Left ventricle myocardium inferior (tissue), 1 donor: ENCODE data around the gene BMP7. TPM values are rescaled to one million over a fixed set of nuclear protein-coding genes. Genes with fewer than 3 reads are reported as not detected.
A peak's percentile ranks its signal among the peaks of the same experiment; 100 is the strongest.

Source experiments
- DNase-seq: peaks from one replicate; pipeline ENCODE4 v3.0.0-alpha.2; 2020
- H3K27ac ChIP-seq: fragments of 200-600 bp; replicated peaks from 2 replicates; pipeline ENCODE4 v1.8.0; 2021
- H3K27me3 ChIP-seq: fragments of 200-600 bp; 2 replicates; pipeline ENCODE4 v1.8.0; 2021; ENCODE audit warnings: low read depth
- H3K36me3 ChIP-seq: fragments of 200-600 bp; 2 replicates; pipeline ENCODE4 v1.8.0; 2021
- H3K4me1 ChIP-seq: fragments of 200-600 bp; 2 replicates; pipeline ENCODE4 v1.8.0; 2021
- H3K4me3 ChIP-seq: fragments of 200-600 bp; 2 replicates; pipeline ENCODE4 v1.8.0; 2021; ENCODE audit warnings: mild to moderate bottlenecking, moderate library complexity
- H3K9me3 ChIP-seq: fragments of 200-600 bp; replicated peaks from 2 replicates; pipeline ENCODE4 v1.8.0; 2021
- CTCF ChIP-seq: fragments of 200-600 bp; IDR thresholded peaks from 2 replicates; pipeline ENCODE4 v1.8.0; 2021; ENCODE audit warnings: antibody characterized with exemption, mild to moderate bottlenecking, borderline replicate concordance
- intact Hi-C: fragments of 100-400 bp; cut with micrococcal nuclease; formaldehyde crosslinking; loops from one replicate; pipeline ENCODE4 v1.11.0; 2022
- total RNA-seq: library from RNA; stranded (reverse); fragmentation: NEBNext Ultra II Directional; extraction: Animal tissue kit (Norgen Biotek cat#: 25700); gene quantifications from one replicate; pipeline ENCODE4 v1.2.1, GENCODE V29; 2021
- donor health status: DM: no; HTN: yes; CAD: no; lungs with severe emphysema.

Gene BMP7
- total RNA-seq, 1 donor from 2014 or later, result 19.9 TPM

GRCh38 chr20:57213924-57214323 is 52.5 kb downstream of the BMP7 start:
- intact Hi-C loops, result no loop called here

GRCh38 chr20:57213291-57213690 is 53.1 kb downstream of the BMP7 start:
- no peak overlapping the region for H3K27ac ChIP-seq

More at GRCh38 chr20:57213924-57214323, 52.5 kb downstream of the BMP7 start:
- no peak overlapping the region for H3K4me3 ChIP-seq
- H3K27ac ChIP-seq, result no peak overlapping the region
- no peak for TF ChIP-seq CTCF
- no peak for DNase-seq
- H3K9me3 ChIP-seq, result no peaks in the 10 kb centered on the region
- H3K4me1 ChIP-seq, result peaks cover 12% of the 10 kb centered on the region
- H3K36me3 ChIP-seq, result no peaks in the 10 kb centered on the region
- no peaks in the 10 kb centered on the region for H3K27me3 ChIP-seq

GRCh38 chr20:57212534-57213276 is 53.7 kb downstream of the BMP7 start:
- Histone ChIP-seq H3K4me3 (no peak overlapping the region), H3K36me3 (no peaks in the 10 kb centered on the region), H3K9me3 (no peaks in the 10 kb centered on the region), H3K4me1 (peaks cover 12% of the 10 kb centered on the region), H3K27me3 (no peaks in the 10 kb centered on the region), H3K27ac (no peak overlapping the region)
- peak; percentile 41 for DNase-seq
- no peak for TF ChIP-seq CTCF
- intact Hi-C loops, result no loop called here

More at GRCh38 chr20:57213291-57213690, 53.1 kb downstream of the BMP7 start:
- Histone ChIP-seq H3K4me1 (peaks cover 12% of the 10 kb centered on the region), H3K9me3 (no peaks in the 10 kb centered on the region), H3K4me3 (no peak overlapping the region), H3K36me3 (no peaks in the 10 kb centered on the region), H3K27me3 (no peaks in the 10 kb centered on the region)
- intact Hi-C loops, result no loop called here
- no peak for DNase-seq
- TF ChIP-seq CTCF, result no peak

- intact Hi-C loops, result no loop called here
These were observed 54.4 kb downstream of the BMP7 start for GRCh38 chr20:57211908-57212533.

GRCh38 chr20:57211406-57211805 is 55.0 kb downstream of the BMP7 start:
- H3K4me3 ChIP-seq, result no peak overlapping the region
- no peaks in the 10 kb centered on the region for H3K36me3 ChIP-seq
- H3K27ac ChIP-seq, result no peak overlapping the region
- H3K27me3 ChIP-seq, result no peaks in the 10 kb centered on the region
- H3K4me1 ChIP-seq, result peaks cover 12% of the 10 kb centered on the region
- H3K9me3 ChIP-seq, result peaks cover 7% of the 10 kb centered on the region
- TF ChIP-seq CTCF, result no peak
- no peak for DNase-seq
- intact Hi-C loops, result no loop called here

More at GRCh38 chr20:57211908-57212533, 54.4 kb downstream of the BMP7 start:
- TF ChIP-seq CTCF, result no peak
- H3K4me3 ChIP-seq, result no peak overlapping the region
- no peaks in the 10 kb centered on the region for H3K27me3 ChIP-seq
- no peaks in the 10 kb centered on the region for H3K36me3 ChIP-seq
- DNase-seq, result no peak
- H3K9me3 ChIP-seq, result peaks cover 3% of the 10 kb centered on the region
- no peak overlapping the region for H3K27ac ChIP-seq
- H3K4me1 ChIP-seq, result peaks cover 12% of the 10 kb centered on the region
